Ishikawa (cell line): Measurements from ENCODE around the gene DLX5.

Experiments
- CEBPB ChIP-seq: IDR thresholded peaks from 2 replicates; pipeline ENCODE4 v1.6.1; 2012
- CREB1 ChIP-seq: IDR thresholded peaks from 2 replicates; pipeline ENCODE4 v1.6.1; 2012; ENCODE audit warnings: low read depth
- EGR1 ChIP-seq: IDR thresholded peaks from 2 replicates; pipeline ENCODE4 v1.6.1; 2012
- EP300 ChIP-seq: IDR thresholded peaks from 2 replicates; pipeline ENCODE4 v1.6.1; 2012; ENCODE audit warnings: borderline replicate concordance
- FOXM1 ChIP-seq: IDR thresholded peaks from 2 replicates; pipeline ENCODE4 v1.6.1; 2012; ENCODE audit warnings: low read depth, borderline replicate concordance
- NFIC ChIP-seq: IDR thresholded peaks from 2 replicates; pipeline ENCODE4 v1.6.1; 2012
- RAD21 ChIP-seq: IDR thresholded peaks from 2 replicates; pipeline ENCODE4 v1.6.1; 2012; ENCODE audit warnings: low read depth
- TAF1 ChIP-seq: IDR thresholded peaks from 2 replicates; pipeline ENCODE4 v1.6.1; 2012; ENCODE audit warnings: low read depth, mild to moderate bottlenecking
- TCF12 ChIP-seq: IDR thresholded peaks from 2 replicates; pipeline ENCODE4 v1.6.1; 2012; ENCODE audit warnings: low read depth
- TEAD4 ChIP-seq: IDR thresholded peaks from 2 replicates; pipeline ENCODE4 v1.6.1; 2012
- YY1 ChIP-seq: IDR thresholded peaks from 2 replicates; pipeline ENCODE4 v1.6.1; 2012; ENCODE audit warnings: low read depth
- ZBTB7A ChIP-seq: IDR thresholded peaks from 2 replicates; pipeline ENCODE4 v1.6.1; 2012; ENCODE audit warnings: low read depth
- TF ChIP-seq, protein P1 (sequence below): IDR thresholded peaks from 2 replicates; pipeline ENCODE4 v1.6.1; 2012
- TF ChIP-seq, protein P2 (sequence below): IDR thresholded peaks from 2 replicates; pipeline ENCODE4 v1.6.1; 2012
- TF ChIP-seq, protein P3 (sequence below): IDR thresholded peaks from 2 replicates; pipeline ENCODE4 v1.6.1; 2012; ENCODE audit warnings: low read depth, mild to moderate bottlenecking

The DLX5 gene

DNA sequence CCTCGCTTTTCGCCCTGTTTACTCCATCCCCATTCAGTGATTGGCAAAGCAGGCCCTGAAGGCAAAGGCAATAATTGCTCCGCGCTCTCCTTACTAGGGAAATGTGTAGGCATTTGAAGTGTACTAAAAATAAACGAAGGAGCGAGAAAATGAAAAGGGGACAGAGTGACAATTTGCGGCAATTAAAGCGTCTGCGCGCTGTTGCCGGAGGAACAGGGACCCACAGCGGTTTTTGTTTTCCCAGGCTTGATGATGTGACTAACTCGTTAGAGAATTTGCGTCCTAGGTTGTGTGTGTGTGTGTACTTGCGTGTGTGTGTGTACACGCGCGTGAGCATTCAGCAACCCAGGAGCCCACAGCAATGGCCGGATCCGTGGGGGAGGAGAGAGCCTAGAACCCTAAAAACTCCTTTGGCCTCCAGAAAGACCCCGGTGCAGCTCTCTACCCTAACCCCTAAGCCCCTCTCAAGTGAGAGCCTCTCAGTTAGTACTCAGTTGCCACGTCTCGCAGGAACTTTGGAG is 27.1 kb downstream of the DLX5 start:
- TF ChIP-seq TEAD4 (no peak), TCF12 (no peak), NFIC (no peak), CEBPB (no peak), FOXM1 (no peak), EGR1 (no peak), ZBTB7A (no peak), EP300 (no peak), YY1 (no peak), CREB1 (no peak), RAD21 (no peak), TAF1 (no peak)
- TF ChIP-seq, protein P1, sequence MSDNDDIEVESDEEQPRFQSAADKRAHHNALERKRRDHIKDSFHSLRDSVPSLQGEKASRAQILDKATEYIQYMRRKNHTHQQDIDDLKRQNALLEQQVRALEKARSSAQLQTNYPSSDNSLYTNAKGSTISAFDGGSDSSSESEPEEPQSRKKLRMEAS, result no peak
- TF ChIP-seq, protein P2, sequence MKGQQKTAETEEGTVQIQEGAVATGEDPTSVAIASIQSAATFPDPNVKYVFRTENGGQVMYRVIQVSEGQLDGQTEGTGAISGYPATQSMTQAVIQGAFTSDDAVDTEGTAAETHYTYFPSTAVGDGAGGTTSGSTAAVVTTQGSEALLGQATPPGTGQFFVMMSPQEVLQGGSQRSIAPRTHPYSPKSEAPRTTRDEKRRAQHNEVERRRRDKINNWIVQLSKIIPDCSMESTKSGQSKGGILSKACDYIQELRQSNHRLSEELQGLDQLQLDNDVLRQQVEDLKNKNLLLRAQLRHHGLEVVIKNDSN, result no peak
- TF ChIP-seq, protein P3, sequence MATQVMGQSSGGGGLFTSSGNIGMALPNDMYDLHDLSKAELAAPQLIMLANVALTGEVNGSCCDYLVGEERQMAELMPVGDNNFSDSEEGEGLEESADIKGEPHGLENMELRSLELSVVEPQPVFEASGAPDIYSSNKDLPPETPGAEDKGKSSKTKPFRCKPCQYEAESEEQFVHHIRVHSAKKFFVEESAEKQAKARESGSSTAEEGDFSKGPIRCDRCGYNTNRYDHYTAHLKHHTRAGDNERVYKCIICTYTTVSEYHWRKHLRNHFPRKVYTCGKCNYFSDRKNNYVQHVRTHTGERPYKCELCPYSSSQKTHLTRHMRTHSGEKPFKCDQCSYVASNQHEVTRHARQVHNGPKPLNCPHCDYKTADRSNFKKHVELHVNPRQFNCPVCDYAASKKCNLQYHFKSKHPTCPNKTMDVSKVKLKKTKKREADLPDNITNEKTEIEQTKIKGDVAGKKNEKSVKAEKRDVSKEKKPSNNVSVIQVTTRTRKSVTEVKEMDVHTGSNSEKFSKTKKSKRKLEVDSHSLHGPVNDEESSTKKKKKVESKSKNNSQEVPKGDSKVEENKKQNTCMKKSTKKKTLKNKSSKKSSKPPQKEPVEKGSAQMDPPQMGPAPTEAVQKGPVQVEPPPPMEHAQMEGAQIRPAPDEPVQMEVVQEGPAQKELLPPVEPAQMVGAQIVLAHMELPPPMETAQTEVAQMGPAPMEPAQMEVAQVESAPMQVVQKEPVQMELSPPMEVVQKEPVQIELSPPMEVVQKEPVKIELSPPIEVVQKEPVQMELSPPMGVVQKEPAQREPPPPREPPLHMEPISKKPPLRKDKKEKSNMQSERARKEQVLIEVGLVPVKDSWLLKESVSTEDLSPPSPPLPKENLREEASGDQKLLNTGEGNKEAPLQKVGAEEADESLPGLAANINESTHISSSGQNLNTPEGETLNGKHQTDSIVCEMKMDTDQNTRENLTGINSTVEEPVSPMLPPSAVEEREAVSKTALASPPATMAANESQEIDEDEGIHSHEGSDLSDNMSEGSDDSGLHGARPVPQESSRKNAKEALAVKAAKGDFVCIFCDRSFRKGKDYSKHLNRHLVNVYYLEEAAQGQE, result no peak

DNA sequence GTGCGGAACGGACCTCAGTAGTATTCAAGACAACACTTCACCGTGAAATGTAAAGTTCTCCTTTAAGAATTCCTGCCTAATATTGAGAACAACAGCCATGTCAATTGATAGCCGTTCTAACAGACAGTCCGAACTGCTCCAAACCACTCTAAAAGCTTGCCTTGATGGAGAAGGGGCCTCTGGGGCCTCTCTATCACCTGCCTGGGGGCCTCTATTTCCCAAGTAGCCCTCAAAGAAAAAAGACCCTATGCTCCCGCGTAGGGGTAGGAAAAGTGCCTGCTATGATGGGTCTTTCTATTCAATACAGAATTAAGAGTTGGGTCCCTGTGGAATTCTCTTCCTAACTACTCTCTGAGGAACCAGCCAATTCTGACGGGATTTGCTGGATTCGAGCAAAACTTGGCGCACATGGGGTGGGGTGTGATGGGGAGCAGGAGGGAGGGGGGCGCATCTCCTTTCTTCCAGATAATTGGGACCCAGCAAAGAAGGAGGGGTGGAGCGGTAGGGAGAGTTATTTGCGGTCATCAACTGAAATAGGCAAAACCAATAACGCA is 27.6 kb downstream of the DLX5 start:
- TF ChIP-seq ZBTB7A (no peak), FOXM1 (no peak), TEAD4 (no peak), TAF1 (no peak), CREB1 (no peak), YY1 (no peak), RAD21 (no peak), EP300 (no peak), EGR1 (no peak)
- TF ChIP-seq, protein P1, result no peak
- TF ChIP-seq, protein P3, result no peak
- TF ChIP-seq, protein P2, result no peak

DNA sequence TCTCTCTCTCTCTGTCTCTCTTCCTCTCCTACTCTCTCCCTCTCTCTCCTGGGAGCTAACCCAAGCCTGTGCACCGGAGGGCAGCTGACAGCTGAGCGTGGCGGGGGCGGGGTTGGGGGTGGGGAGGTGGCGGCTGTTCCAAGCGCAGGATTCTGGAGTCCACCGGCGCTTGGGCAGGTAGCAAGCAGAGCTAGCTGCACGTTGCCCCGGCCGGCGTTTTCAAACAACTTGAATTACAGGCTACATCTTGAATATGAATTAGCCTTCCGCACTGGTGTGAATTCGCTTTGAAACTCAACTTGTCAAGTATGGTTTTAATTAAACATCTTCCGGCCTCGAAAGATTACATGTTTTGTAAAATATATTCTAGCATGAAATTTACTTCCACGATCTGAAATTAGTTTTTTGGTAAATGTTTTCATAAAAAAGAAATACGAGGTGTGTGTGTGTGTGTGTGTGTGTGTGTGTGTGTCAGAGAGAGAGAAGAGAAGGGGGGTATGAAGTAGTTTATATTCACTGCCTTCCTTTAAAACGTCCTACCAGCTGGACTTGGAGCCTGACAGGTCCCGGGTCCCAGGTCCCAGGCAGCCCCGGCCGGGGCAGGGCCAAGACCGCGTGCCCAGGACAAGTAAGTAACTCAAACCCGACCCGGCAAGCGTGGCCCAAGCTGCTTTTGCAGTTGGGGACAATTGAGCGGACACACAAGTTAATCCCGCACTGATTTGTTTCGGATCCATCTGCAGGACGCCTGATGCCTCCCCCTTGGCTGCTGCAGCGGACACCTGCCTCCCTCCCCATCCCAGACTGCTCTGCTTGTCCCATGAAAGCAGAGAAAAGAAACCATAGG is 28.3 kb downstream of the DLX5 start:
- TF ChIP-seq FOXM1 (no peak), TAF1 (no peak), NFIC (no peak), TCF12 (no peak), CREB1 (no peak), TEAD4 (no peak)
- TF ChIP-seq, protein P1, result no peak
- TF ChIP-seq, protein P2, result no peak

DNA sequence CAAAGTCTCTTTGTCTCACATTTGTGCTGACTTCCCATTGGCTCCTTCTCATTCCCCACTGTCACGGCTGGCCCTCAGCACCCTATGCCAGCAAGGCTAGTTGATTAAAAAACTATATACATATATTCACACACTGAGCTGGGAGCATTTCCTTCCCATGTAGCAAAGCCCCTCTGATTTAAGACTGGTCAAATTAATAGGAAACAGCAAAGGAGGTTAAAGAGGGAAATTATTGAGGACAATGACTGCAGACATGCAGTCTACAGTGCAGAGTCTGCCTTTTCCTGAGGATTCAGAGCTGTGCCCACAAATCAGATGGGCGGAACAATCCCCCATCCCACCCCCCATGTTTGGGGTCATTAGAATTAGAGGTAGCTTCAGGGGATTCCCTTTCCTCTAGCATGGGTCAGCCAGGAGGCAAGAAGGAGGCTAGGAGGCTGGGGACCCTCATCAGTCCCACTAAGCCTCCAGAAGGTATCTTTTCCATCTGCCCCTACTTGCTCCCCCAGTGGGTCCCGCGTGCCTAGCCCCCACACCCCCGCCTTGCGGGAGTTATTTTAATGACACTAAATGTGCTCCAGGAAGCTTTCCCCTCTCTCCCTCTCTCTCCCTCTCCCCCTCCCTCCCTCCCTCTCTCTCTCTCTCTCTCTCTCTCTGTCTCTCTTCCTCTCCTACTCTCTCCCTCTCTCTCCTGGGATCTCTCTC is 29.1 kb downstream of the DLX5 start:
- TF ChIP-seq TAF1 (no peak), TCF12 (no peak), ZBTB7A (no peak), EGR1 (no peak)
- TF ChIP-seq, protein P3, result no peak
- TF ChIP-seq, protein P1, result no peak
